ENCODE results near the gene LYG1. TPM values are rescaled to one million over a fixed set of nuclear protein-coding genes. Genes with fewer than 3 reads are reported as not detected.

Gene LYG1
- total RNA-seq, 4 donors from 2014 or later, result 0.40 to 2.0 (median 1.8) TPM; not detected in 1

GRCh38 chr2:99249951-99250350 lies 51.0 kb downstream of the LYG1 start:
- Histone ChIP-seq H3K36me3 (no peaks in the 10 kb centered on the region), H3K4me3 (replicated peaks in 1 of 3) (no peak overlapping the region), H3K27me3 (no peaks in the 10 kb centered on the region), H3K4me1 (no peaks in the 10 kb centered on the region), H3K27ac (no peak overlapping the region), H3K9me3 (no peaks in the 10 kb centered on the region)
- DNase-seq, result no peak
- intact Hi-C loops (cut with DNase I), result no loop called here
- TF ChIP-seq POLR2A (IDR thresholded peaks at IDR 0.05) (no peak), CTCF (IDR thresholded peaks at IDR 0.05) (no peak)
- 84 to 94% methylated on average over 2 of the region's 2 CpGs for whole genome bisulfite sequencing, 2 donors

- Histone ChIP-seq H3K27ac (no peak overlapping the region), H3K36me3 (no peaks in the 10 kb centered on the region), H3K27me3 (no peaks in the 10 kb centered on the region), H3K4me1 (no peaks in the 10 kb centered on the region), H3K4me3 (replicated peaks in 1 of 3) (no peak overlapping the region), H3K9me3 (no peaks in the 10 kb centered on the region)
- no peak for DNase-seq
- 90 to 94% methylated on average over 6 of the region's 6 CpGs for WGBS, 2 donors
- no peak for TF ChIP-seq POLR2A (IDR thresholded peaks at IDR 0.05)
- no peak for TF ChIP-seq CTCF (IDR thresholded peaks at IDR 0.05)
- intact Hi-C loops (cut with DNase I), result no loop called here
These were observed 58.8 kb downstream of the LYG1 start for GRCh38 chr2:99242151-99242550.

- no peak overlapping the region for H3K4me3 ChIP-seq (replicated peaks in 1 of 3)
- no peak overlapping the region for H3K27ac ChIP-seq
- DNase-seq, result no peak
- 88 to 94% methylated on average over 6 of the region's 6 CpGs for WGBS, 2 donors
- H3K36me3 ChIP-seq, result no peaks in the 10 kb centered on the region
- intact Hi-C loops (cut with DNase I), result no loop called here
- no peak for TF ChIP-seq POLR2A (IDR thresholded peaks at IDR 0.05)
- TF ChIP-seq CTCF (IDR thresholded peaks at IDR 0.05), result no peak
- H3K27me3 ChIP-seq, result no peaks in the 10 kb centered on the region
- no peaks in the 10 kb centered on the region for H3K4me1 ChIP-seq
- no peaks in the 10 kb centered on the region for H3K9me3 ChIP-seq
These were observed 60.6 kb downstream of the LYG1 start for GRCh38 chr2:99240431-99240830.

- H3K36me3 ChIP-seq, result no peaks in the 10 kb centered on the region
- no peaks in the 10 kb centered on the region for H3K4me1 ChIP-seq
- no peak overlapping the region for H3K4me3 ChIP-seq (replicated peaks in 1 of 3)
- intact Hi-C loops (cut with DNase I), result no loop called here
- no peak for DNase-seq
- TF ChIP-seq POLR2A (IDR thresholded peaks at IDR 0.05) (no peak), CTCF (IDR thresholded peaks at IDR 0.05) (no peak)
- 86 to 89% methylated on average over 6 of the region's 6 CpGs for WGBS, 2 donors
- no peaks in the 10 kb centered on the region for H3K27me3 ChIP-seq
- no peaks in the 10 kb centered on the region for H3K9me3 ChIP-seq
- H3K27ac ChIP-seq, result no peak overlapping the region
These were observed 62.4 kb downstream of the LYG1 start for GRCh38 chr2:99238599-99238998.

Other genes starting within 250 kb of the LYG1 start
- gene C2orf15, start 159.5 kb downstream of the LYG1 start, total RNA-seq, result 1 to 10 TPM; 2.0 to 6.5 (median 4.3) TPM
- 10 to 100 TPM; 16.5 to 35.0 (median 30.7) TPM for gene TSGA10, start 146.3 kb downstream of the LYG1 start, total RNA-seq
- 10 to 100 TPM; 10.6 to 15.5 (median 12.7) TPM for gene LIPT1, start 146.2 kb downstream of the LYG1 start, total RNA-seq
- gene MITD1, start 120.1 kb downstream of the LYG1 start, total RNA-seq, result 10 to 100 TPM; 20.8 to 39.6 (median 25.9) TPM
- gene MRPL30, start 120.0 kb downstream of the LYG1 start, total RNA-seq, result 10 to 100 TPM; 27.2 to 47.9 (median 37.0) TPM
- gene LYG2, start 45.5 kb downstream of the LYG1 start, total RNA-seq, result not detected
- gene TXNDC9, start 35.1 kb upstream of the LYG1 start, total RNA-seq, result 10 to 100 TPM; 36.7 to 56.0 (median 49.7) TPM
- gene EIF5B, start 36.2 kb upstream of the LYG1 start, total RNA-seq, result 10 to 100 TPM; 24.8 to 36.9 (median 29.8) TPM
- 10 to 100 TPM; 54.7 to 84.4 (median 68.8) TPM for gene REV1, start 188.8 kb upstream of the LYG1 start, total RNA-seq

Data from thyroid gland (tissue), 4 donors.